ENCODE results near the gene ATP11A. TPM values are rescaled to one million over a fixed set of nuclear protein-coding genes. Genes with fewer than 3 reads are reported as not detected.

Gene ATP11A
- total and polyA plus RNA-seq, 2 donors (not counting 3 experiments of a cell fraction or from before 2014, with no cell fraction given), result 16.5 to 88.1 TPM

- Histone ChIP-seq H4K20me1 (replicated peaks; ENCODE audit: control insufficient read depth, extremely low read depth, insufficient read depth, low read length) (no peaks in the 10 kb centered on the region), H3K4me1 (ENCODE audit: control insufficient read depth, extremely low read depth, insufficient read depth, low read length) (no peaks in the 10 kb centered on the region), H3K4me2 (ENCODE audit: insufficient read depth, low read length) (no peak overlapping the region), H3K27ac (ENCODE audit: insufficient read depth, low read depth, low read length) (no peak overlapping the region), H3K9me1 (replicated peaks; ENCODE audit: control insufficient read depth, extremely low read depth, insufficient read depth, low read length) (no peaks in the 10 kb centered on the region), H3K9me3 (replicated peaks; ENCODE audit: control insufficient read depth, insufficient read depth, low read length) (no peaks in the 10 kb centered on the region), H3K4me3 (replicated peaks in 1 of 3; ENCODE audit: insufficient read depth in 1 of 3, low read depth in 1 of 3, low read length in 3 of 3) (no peak overlapping the region), H2AFZ (ENCODE audit: low read depth, low read length) (no peak overlapping the region), H3K9ac (replicated peaks; ENCODE audit: extremely low read depth, insufficient read depth, low read length) (no peak overlapping the region), H3K36me3 (ENCODE audit: control insufficient read depth in 2 of 2, extremely low read depth in 1 of 2, insufficient read depth in 2 of 2, low read length in 2 of 2) (no peaks in the 10 kb centered on the region), H3K27me3 (ENCODE audit: control insufficient read depth in 2 of 2, insufficient read depth in 2 of 2, low read length in 2 of 2) (no peaks in the 10 kb centered on the region), H3K79me2 (ENCODE audit: control insufficient read depth, insufficient read depth, low read length) (no peaks in the 10 kb centered on the region)
- dilution Hi-C loops (cut with MboI; ENCODE audit: extremely low pct_ligation_motif_present, low sequenced_read_pairs) (no loop called here), intact Hi-C loops (cut with micrococcal nuclease) (no loop called here)
- TF ChIP-seq FOS (IDR thresholded peaks at IDR 0.05; ENCODE audit: borderline replicate concordance, insufficient read depth, low read length), result no peak
- CTCF ChIA-PET, result no interaction called here
- POLR2A ChIA-PET, result no interaction called here
- DNase-seq (ENCODE audit: low read depth, low spot score), result no peak
- FAIRE-seq, result no peak
- no TSS peak for BruUV-seq (replicated peaks)
Measured at GRCh38 chr13:112911883-112912282, 222.0 kb downstream of the ATP11A start.

- no TSS peak for BruUV-seq (replicated peaks)
- intact Hi-C loops (cut with micrococcal nuclease) (no loop called here), dilution Hi-C loops (cut with MboI; ENCODE audit: extremely low pct_ligation_motif_present, low sequenced_read_pairs) (no loop called here)
- H3K36me3 ChIP-seq (ENCODE audit: control insufficient read depth in 2 of 2, extremely low read depth in 1 of 2, insufficient read depth in 2 of 2, low read length in 2 of 2), result no peaks in the 10 kb centered on the region
- H2AFZ ChIP-seq (ENCODE audit: low read depth, low read length), result no peak overlapping the region
- no peaks in the 10 kb centered on the region for H4K20me1 ChIP-seq (replicated peaks; ENCODE audit: control insufficient read depth, extremely low read depth, insufficient read depth, low read length)
- H3K9me3 ChIP-seq (replicated peaks; ENCODE audit: control insufficient read depth, insufficient read depth, low read length), result no peaks in the 10 kb centered on the region
- FAIRE-seq, result no peak
- TF ChIP-seq, protein P1, sequence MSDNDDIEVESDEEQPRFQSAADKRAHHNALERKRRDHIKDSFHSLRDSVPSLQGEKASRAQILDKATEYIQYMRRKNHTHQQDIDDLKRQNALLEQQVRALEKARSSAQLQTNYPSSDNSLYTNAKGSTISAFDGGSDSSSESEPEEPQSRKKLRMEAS (IDR thresholded peaks at IDR 0.05; ENCODE audit: insufficient read depth, insufficient read length), result no peak
- H3K27ac ChIP-seq (ENCODE audit: insufficient read depth, low read depth, low read length), result no peak overlapping the region
- H3K4me3 ChIP-seq (replicated peaks in 1 of 3; ENCODE audit: insufficient read depth in 1 of 3, low read depth in 1 of 3, low read length in 3 of 3), result no peak overlapping the region
- ChIA-PET CTCF (interaction anchor here (1.5 kb wide), 1 partner anchor 14 kb away, joined by 3 read pairs; no protein-coding TSS in a partner anchor), POLR2A (no interaction called here)
- H3K4me2 ChIP-seq (ENCODE audit: insufficient read depth, low read length), result no peak overlapping the region
- H3K4me1 ChIP-seq (ENCODE audit: control insufficient read depth, extremely low read depth, insufficient read depth, low read length), result no peaks in the 10 kb centered on the region
- DNase-seq (ENCODE audit: low read depth, low spot score), result no peak
- H3K9me1 ChIP-seq (replicated peaks; ENCODE audit: control insufficient read depth, extremely low read depth, insufficient read depth, low read length), result no peaks in the 10 kb centered on the region
- H3K27me3 ChIP-seq (ENCODE audit: control insufficient read depth in 2 of 2, insufficient read depth in 2 of 2, low read length in 2 of 2), result no peaks in the 10 kb centered on the region
- H3K9ac ChIP-seq (replicated peaks; ENCODE audit: extremely low read depth, insufficient read depth, low read length), result no peak overlapping the region
- H3K79me2 ChIP-seq (ENCODE audit: control insufficient read depth, insufficient read depth, low read length), result no peaks in the 10 kb centered on the region
Measured at GRCh38 chr13:112912726-112913440, 223.0 kb downstream of the ATP11A start.

Measured in endothelial cell of umbilical vein (primary cell).